Liver (tissue), 9 donors: ENCODE measurements around the gene SOX13. TPM values are rescaled to one million over a fixed set of nuclear protein-coding genes. Genes with fewer than 3 reads are reported as not detected.

Experiments used
- DNase-seq: peaks from one replicate; pipeline ENCODE4 v3.0.0-alpha.2; 2017; ENCODE audit warnings: low spot score
- H3K27ac ChIP-seq, 2 donors: one replicate each; pipeline ENCODE4 v1.7.0; 2013; ENCODE audit warnings: inconsistent platforms in 2 of 2, low read length in 2 of 2, control low read depth in 1 of 2, low read depth in 1 of 2, mild to moderate bottlenecking in 1 of 2
- H3K27me3 ChIP-seq, 4 donors: one replicate each; pipeline versions ENCODE4 v1.6.1 to v1.7.0; 2013; ENCODE audit warnings: low read length in 3 of 4, inconsistent platforms in 1 of 4, mild to moderate bottlenecking in 1 of 4, moderate library complexity in 1 of 4; ENCODE audit not compliant: control insufficient read depth in 4 of 4, insufficient read depth in 4 of 4
- H3K36me3 ChIP-seq, 4 donors: one replicate each; pipeline versions ENCODE4 v1.6.1 to v1.7.0; 2013; ENCODE audit warnings: low read length in 3 of 4, mild to moderate bottlenecking in 3 of 4, low read depth in 1 of 4, moderate library complexity in 1 of 4; ENCODE audit not compliant: control insufficient read depth in 4 of 4, insufficient read depth in 3 of 4
- H3K4me1 ChIP-seq, 4 donors: one replicate each; pipeline versions ENCODE4 v1.6.1 to v1.7.0; 2013; ENCODE audit warnings: low read length in 3 of 4, mild to moderate bottlenecking in 3 of 4, moderate library complexity in 1 of 4; ENCODE audit not compliant: control insufficient read depth in 4 of 4, insufficient read depth in 4 of 4
- H3K4me3 ChIP-seq, 3 donors: one replicate each; pipeline versions ENCODE4 v1.6.1 to v1.7.0; 2013; ENCODE audit warnings: low read length in 3 of 3, control low read depth in 1 of 3, low read depth in 1 of 3, mild to moderate bottlenecking in 1 of 3
- H3K9ac ChIP-seq, 2 donors: one replicate each; pipeline ENCODE4 v1.7.0; 2013; ENCODE audit warnings: low read length in 2 of 2, mild to moderate bottlenecking in 2 of 2, moderate library complexity in 2 of 2, control low read depth in 1 of 2, low read depth in 1 of 2
- H3K9me3 ChIP-seq, 4 donors: one replicate each; pipeline versions ENCODE4 v1.6.1 to v1.7.0; 2013; ENCODE audit warnings: low read length in 3 of 4; ENCODE audit not compliant: control insufficient read depth in 4 of 4
- ATF3 ChIP-seq: IDR thresholded peaks from 2 replicates; pipeline ENCODE4 v1.6.1; 2016; ENCODE audit warnings: antibody characterized with exemption
- CTCF ChIP-seq: fragments of 150-350 bp; IDR thresholded peaks from 2 replicates; pipeline ENCODE4 v1.5.1; 2017; ENCODE audit warnings: improper control_type of control experiment, low read depth, low read length; ENCODE audit not compliant: missing input control
- EGR1 ChIP-seq, 2 donors: IDR thresholded peaks; 2 replicates each; pipeline ENCODE4 v1.6.1; 2016 to 2018; ENCODE audit warnings: antibody characterized with exemption in 2 of 2, low read depth in 2 of 2
- GABPA ChIP-seq, 2 donors: IDR thresholded peaks in 1 of 2; conservative IDR thresholded peaks in 1 of 2; 2 replicates each; pipeline ENCODE4 v1.6.1; 2016; ENCODE audit warnings: antibody characterized with exemption in 2 of 2, mild to moderate bottlenecking in 1 of 2, moderate library complexity in 1 of 2
- HNF4A ChIP-seq, 2 donors: conservative IDR thresholded peaks; 2 replicates each; pipeline ENCODE4 v1.6.1; 2016; ENCODE audit warnings: antibody characterized with exemption in 2 of 2, mild to moderate bottlenecking in 2 of 2
- JUND ChIP-seq, 2 donors: IDR thresholded peaks; 2 replicates each; pipeline ENCODE4 v1.6.1; 2016; ENCODE audit warnings: antibody characterized with exemption in 2 of 2
- MAX ChIP-seq: IDR thresholded peaks from 2 replicates; pipeline ENCODE4 v1.6.1; 2016; ENCODE audit warnings: antibody characterized with exemption
- NR2F2 ChIP-seq: IDR thresholded peaks from 2 replicates; pipeline ENCODE4 v1.6.1; 2016; ENCODE audit warnings: antibody characterized with exemption
- REST ChIP-seq: IDR thresholded peaks from 2 replicates; pipeline ENCODE4 v1.6.1; 2016; ENCODE audit warnings: antibody characterized with exemption, mild to moderate bottlenecking
- RXRA ChIP-seq, 2 donors: IDR thresholded peaks; 2 replicates each; pipeline ENCODE4 v1.6.1; 2017 to 2018; ENCODE audit warnings: antibody characterized with exemption in 2 of 2, mild to moderate bottlenecking in 1 of 2
- SP1 ChIP-seq: IDR thresholded peaks from 2 replicates; pipeline ENCODE4 v1.6.1; 2018; ENCODE audit warnings: antibody characterized with exemption, mild to moderate bottlenecking
- TAF1 ChIP-seq: conservative IDR thresholded peaks from 2 replicates; pipeline ENCODE4 v1.6.1; 2016; ENCODE audit warnings: antibody characterized with exemption, mild to moderate bottlenecking
- YY1 ChIP-seq: IDR thresholded peaks from 2 replicates; pipeline ENCODE4 v1.6.1; 2016; ENCODE audit warnings: antibody characterized with exemption, mild to moderate bottlenecking
- ZBTB33 ChIP-seq: IDR thresholded peaks from 2 replicates; pipeline ENCODE4 v1.6.1; 2016; ENCODE audit warnings: antibody characterized with exemption
- WGBS: extraction: QIAGEN DNeasy Blood & Tissue Kit; methylation state at CpG from one replicate; pipeline ENCODE4 v1.1.7; 2013; 5-methylcytosine and 5-hydroxymethylcytosine counted together
- polyA plus RNA-seq, 2 donors: library from polyadenylated mRNA; stranded (reverse) in 1 of 2; unstranded in 1 of 2; fragments of 200-250 nt in 1 of 2; fragments of >200 nt in 1 of 2; fragmentation: Nextera tagmentation in 1 of 2; extraction: Ambion mirVana in 1 of 2; gene quantifications; one replicate each; pipeline versions ENCODE4 v1.2.1 to v1.2.3, GENCODE V29; 2013 to 2015
- total RNA-seq, 2 donors: library from RNA; depleted of rRNA; stranded (reverse); fragments of >200 nt; gene quantifications; one replicate each; pipeline ENCODE4 v1.2.3, GENCODE V29; 2014
- donor health status: healthy.
- donor health status: healthy.
- donor health status: healthy.
- donor health status: healthy.
- donor health status: healthy.

Gene SOX13
- total and polyA plus RNA-seq, 4 donors, result 7.8 to 15.5 (median 8.7) TPM

GRCh38 chr1:204041803-204042505 lies 31.0 kb upstream of the SOX13 start:
- Histone ChIP-seq H3K36me3 (no peaks in the 10 kb centered on the region), H3K4me1 (no peaks in the 10 kb centered on the region), H3K9ac (no peak overlapping the region), H3K4me3 (no peak overlapping the region), H3K27ac (no peak overlapping the region), H3K27me3 (no peaks in the 10 kb centered on the region), H3K9me3 (no peaks in the 10 kb centered on the region)
- no peak for DNase-seq
- 84% methylated on average over 10 of the region's 10 CpGs for WGBS
- TF ChIP-seq YY1 (no peak), GABPA (IDR thresholded peaks at IDR 0.05 in 1 of 2, conservative IDR thresholded peaks at IDR 0.05 in 1 of 2) (no peak)

- DNase-seq, result no peak
Measured at GRCh38 chr1:204042516-204042915, 30.4 kb upstream of the SOX13 start.

GRCh38 chr1:204043680-204044079 lies 29.2 kb upstream of the SOX13 start:
- Histone ChIP-seq H3K4me3 (no peak overlapping the region), H3K9me3 (no peaks in the 10 kb centered on the region), H3K9ac (no peak overlapping the region), H3K4me1 (no peaks in the 10 kb centered on the region), H3K27me3 (no peaks in the 10 kb centered on the region), H3K36me3 (no peaks in the 10 kb centered on the region), H3K27ac (no peak overlapping the region)
- DNase-seq, result no peak
- TF ChIP-seq CTCF (no peak), ZBTB33 (no peak), NR2F2 (peak; percentile 63), TAF1 (no peak)
- 79% methylated on average over 8 of the region's 8 CpGs for whole genome bisulfite sequencing

More at GRCh38 chr1:204042516-204042915, 30.4 kb upstream of the SOX13 start:
- Histone ChIP-seq H3K9ac (no peak overlapping the region), H3K9me3 (no peaks in the 10 kb centered on the region), H3K36me3 (no peaks in the 10 kb centered on the region), H3K27ac (no peak overlapping the region), H3K4me3 (no peak overlapping the region), H3K4me1 (no peaks in the 10 kb centered on the region), H3K27me3 (no peaks in the 10 kb centered on the region)
- TF ChIP-seq MAX (no peak), RXRA (IDR thresholded peaks at IDR 0.05) (no peak)
- WGBS, result 87% methylated on average over 2 of the region's 2 CpGs

GRCh38 chr1:204044448-204044847 lies 28.5 kb upstream of the SOX13 start:
- Histone ChIP-seq H3K27ac (no peak overlapping the region), H3K4me3 (no peak overlapping the region), H3K9ac (no peak overlapping the region), H3K9me3 (no peaks in the 10 kb centered on the region), H3K27me3 (no peaks in the 10 kb centered on the region), H3K36me3 (no peaks in the 10 kb centered on the region), H3K4me1 (no peaks in the 10 kb centered on the region)
- WGBS, result 82% methylated on average over 1 of the region's 1 CpG
- TF ChIP-seq HNF4A (conservative IDR thresholded peaks at IDR 0.05) (no peak), MAX (no peak), NR2F2 (no peak), REST (no peak), EGR1 (IDR thresholded peaks at IDR 0.05; ENCODE audit: low read depth in 2 of 2) (no peak), ATF3 (no peak), JUND (IDR thresholded peaks at IDR 0.05) (no peak), YY1 (no peak), GABPA (IDR thresholded peaks at IDR 0.05 in 1 of 2, conservative IDR thresholded peaks at IDR 0.05 in 1 of 2) (no peak), SP1 (no peak)
- DNase-seq, result no peak
